Measurements from ENCODE around the gene LCTL. TPM values are rescaled to one million over a fixed set of nuclear protein-coding genes. Genes with fewer than 3 reads are reported as not detected.

The LCTL gene
- total and polyA plus RNA-seq, 10 of the 15 experiments (the other 5 are each of a cell fraction or from before 2014, with no cell fraction given) = 0.07 to 0.76 (median 0.40) TPM; not detected in 5

- Histone ChIP-seq H3K79me2 (ENCODE audit: control insufficient read depth, insufficient read depth, low read length) (no peaks in the 10 kb centered on the region), H3K4me1 (ENCODE audit: control insufficient read depth, insufficient read depth, low read length) (no peaks in the 10 kb centered on the region), H3K4me2 (ENCODE audit: control insufficient read depth, insufficient read depth) (no peak overlapping the region), H4K20me1 (ENCODE audit: control insufficient read depth, insufficient read depth) (no peaks in the 10 kb centered on the region), H3K9me3 (replicated peaks; ENCODE audit: control insufficient read depth, insufficient read depth, low read length) (no peaks in the 10 kb centered on the region), H3K36me3 (ENCODE audit: control insufficient read depth in 2 of 2, insufficient read depth in 2 of 2, low read length in 1 of 2) (no peaks in the 10 kb centered on the region), H3K9ac (ENCODE audit: control insufficient read depth, insufficient read depth, low read length) (no peak overlapping the region), H3K27ac (ENCODE audit: control insufficient read depth, insufficient read depth) (no peak overlapping the region), H2AFZ (ENCODE audit: control insufficient read depth, low read depth, low read length) (no peak overlapping the region), H3K27me3 (replicated peaks in 1 of 2; ENCODE audit: control insufficient read depth in 2 of 2, insufficient read depth in 2 of 2, low read length in 1 of 2) (peaks cover 0 to 2% of the 10 kb centered on the region in 2 experiments; a peak in 2 of 4 replicates), H3K4me3 (no peak overlapping the region)
- DNase-seq (ENCODE audit: low read depth, low spot score) (no peak), ATAC-seq (no peak), FAIRE-seq (no peak)
- ChIA-PET SMC1A (ENCODE audit: uncharacterized antibody, unreplicated experiment) (no interaction called here), RAD21 (ENCODE audit: unreplicated experiment) (no interaction called here), POLR2A (interaction anchor here (0.6 kb wide), 1 partner anchor 87 kb away, joined by 5 read pairs; no protein-coding TSS in a partner anchor), CTCF (interaction anchor here (1.4 kb wide), 1 partner anchor 259 kb away, joined by 4 read pairs; no protein-coding TSS in a partner anchor)
- TF ChIP-seq SIX5 (IDR thresholded peaks at IDR 0.05; ENCODE audit: low read depth, low read length, severe bottlenecking) (no peak), YY1 (IDR thresholded peaks at IDR 0.05; ENCODE audit: low read depth, low read length) (no peak), ZZZ3 (IDR thresholded peaks at IDR 0.05; ENCODE audit: control insufficient read depth, insufficient read length, low read depth) (no peak), SP1 (IDR thresholded peaks at IDR 0.05; ENCODE audit: low read depth, low read length) (no peak), TCF7 (IDR thresholded peaks at IDR 0.05; ENCODE audit: borderline replicate concordance) (no peak), SUPT20H (IDR thresholded peaks at IDR 0.05; ENCODE audit: borderline replicate concordance, control insufficient read depth, low read depth, low read length) (no peak), SRF (IDR thresholded peaks at IDR 0.05; ENCODE audit: low read depth in 2 of 2, low read length in 2 of 2) (no peak), ZNF384 (IDR thresholded peaks at IDR 0.05; ENCODE audit: borderline replicate concordance, low read depth, low read length) (no peak), POLR2AphosphoS2 (IDR thresholded peaks at IDR 0.05; ENCODE audit: low read depth, low read length) (no peak), DPF2 (IDR thresholded peaks at IDR 0.05) (no peak), CTCF (IDR thresholded peaks at IDR 0.05 in 2 of 3, conservative IDR thresholded peaks at IDR 0.05 in 1 of 3; ENCODE audit: control insufficient read depth in 2 of 3, extremely low read depth in 1 of 3, insufficient read depth in 1 of 3, low read depth in 3 of 3, low read length in 3 of 3) (no peak), ZBTB11 (CRISPR knock-in tag; IDR thresholded peaks at IDR 0.05) (no peak)
- TF ChIP-seq, protein P1, sequence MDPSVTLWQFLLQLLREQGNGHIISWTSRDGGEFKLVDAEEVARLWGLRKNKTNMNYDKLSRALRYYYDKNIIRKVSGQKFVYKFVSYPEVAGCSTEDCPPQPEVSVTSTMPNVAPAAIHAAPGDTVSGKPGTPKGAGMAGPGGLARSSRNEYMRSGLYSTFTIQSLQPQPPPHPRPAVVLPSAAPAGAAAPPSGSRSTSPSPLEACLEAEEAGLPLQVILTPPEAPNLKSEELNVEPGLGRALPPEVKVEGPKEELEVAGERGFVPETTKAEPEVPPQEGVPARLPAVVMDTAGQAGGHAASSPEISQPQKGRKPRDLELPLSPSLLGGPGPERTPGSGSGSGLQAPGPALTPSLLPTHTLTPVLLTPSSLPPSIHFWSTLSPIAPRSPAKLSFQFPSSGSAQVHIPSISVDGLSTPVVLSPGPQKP (IDR thresholded peaks at IDR 0.05; ENCODE audit: low read depth, low read length) = no peak
- in situ Hi-C loops (cut with MboI) (no loop called here), intact Hi-C loops (cut with micrococcal nuclease; ENCODE audit: unreplicated experiment) (no loop called here)
- BruUV-seq (replicated peaks) = no TSS peak
- 61% methylated on average over 12 of the region's 12 CpGs for WGBS (ENCODE audit: insufficient coverage, insufficient replicate concordance, low lambda C conversion rate, missing lambda C conversion rate)
Measured at GRCh38 chr15:66592505-66593218, 26.9 kb upstream of the LCTL start.

Data from GM12878 (cell line).